HepG2 (cell line): ENCODE results near the gene PGM5. TPM values are rescaled to one million over a fixed set of nuclear protein-coding genes. Genes with fewer than 3 reads are reported as not detected.

Experiments used
- ATAC-seq: fragments of 200-7000 bp; cut with Tn5 transposase; 3 replicates; pipeline ENCODE4 v1.9.1; 2020; ENCODE audit warnings: mild to moderate bottlenecking, moderate library complexity
- BruUV-seq: library from RNA; stranded (reverse); fragments of 400-500 nt; replicated peaks from 2 replicates; lab custom pipeline; 2021; lab: Mats Ljungman, UMichigan
- CTCF ChIA-PET: fragments of 300-600 bp; formaldehyde crosslinking; extraction: SDS; loops from one replicate; lab custom pipeline; 2021; ENCODE audit warnings: low total read pairs, inconsistent platforms, low intra/inter-chr PET ratio; lab: Yijun Ruan, JAX
- POLR2A ChIA-PET: fragments of 350-600 bp; sonication (Branson Sonifier 250); formaldehyde crosslinking; loops from one replicate; lab custom pipeline; 2020; ENCODE audit warnings: antibody characterized with exemption, inconsistent platforms; lab: Yijun Ruan, JAX
- DNase-seq: peaks from one replicate; pipeline ENCODE4 v3.0.0-alpha.2; 2015; ENCODE audit warnings: low spot score
- FAIRE-seq: peaks from 3 replicates; lab custom pipeline; 2011; peaks lifted over from hg19 to GRCh38; lab: Jason Lieb, UNC
- H2AFZ ChIP-seq: one replicate; pipeline ENCODE4 v1.6.1; 2011; ENCODE audit warnings: low read length, inconsistent platforms
- H3K27ac ChIP-seq: fragments of 300-600 bp; 3 replicates; pipeline ENCODE4 v1.8.0; 2011; ENCODE audit warnings: mixed run types, mild to moderate bottlenecking, mixed read lengths, low read length, inconsistent platforms; ENCODE audit not compliant: insufficient read depth; ENCODE audit errors: extremely low read length
- H3K27me3 ChIP-seq, 2 experiments: fragments of 200-600 bp in 1 of 2; 2 replicates in 1 of 2; 3 replicates in 1 of 2; pipeline versions ENCODE4 v1.6.0 to v1.8.0; 2011; ENCODE audit warnings: low read length in 2 of 2, mild to moderate bottlenecking in 2 of 2, moderate library complexity in 2 of 2, inconsistent platforms in 1 of 2; ENCODE audit not compliant: insufficient read depth in 2 of 2, control insufficient read depth in 1 of 2
- H3K36me3 ChIP-seq, 2 experiments: fragments of 200-600 bp in 1 of 2; replicated peaks in 1 of 2; 2 replicates in 1 of 2; 3 replicates in 1 of 2; pipeline versions ENCODE4 v1.5.1 to v1.8.0; 2011; ENCODE audit warnings: low read length in 2 of 2, inconsistent platforms in 1 of 2; ENCODE audit not compliant: insufficient read depth in 2 of 2, control insufficient read depth in 1 of 2
- H3K4me1 ChIP-seq: 2 replicates; pipeline ENCODE4 v1.5.1; 2012; ENCODE audit warnings: low read length, inconsistent platforms; ENCODE audit not compliant: insufficient read depth
- H3K4me2 ChIP-seq: 2 replicates; pipeline ENCODE4 v1.6.0; 2011; ENCODE audit warnings: low read depth, low read length, inconsistent platforms
- H3K4me3 ChIP-seq, 3 experiments: fragments of 200-600 bp in 1 of 3; sonication (generic), shearing (Covaris generic) in 1 of 3; replicated peaks in 1 of 3; 2 replicates each; pipeline ENCODE4 v1.5.1; 2011 to 2016; ENCODE audit warnings: low read length in 3 of 3, inconsistent platforms in 2 of 3, low read depth in 2 of 3, mild to moderate bottlenecking in 2 of 3, control low read depth in 1 of 3, mixed read lengths in 1 of 3; ENCODE audit not compliant: insufficient read depth in 1 of 3
- H3K79me2 ChIP-seq: one replicate; pipeline ENCODE4 v1.6.1; 2011; ENCODE audit warnings: low read length, inconsistent platforms; ENCODE audit not compliant: insufficient read depth
- H3K9ac ChIP-seq: 2 replicates; pipeline ENCODE4 v1.6.0; 2011; ENCODE audit warnings: mild to moderate bottlenecking, low read depth, low read length, inconsistent platforms; ENCODE audit not compliant: insufficient read depth
- H3K9me3 ChIP-seq: 2 replicates; pipeline ENCODE4 v1.5.1; 2012; ENCODE audit warnings: mild to moderate bottlenecking, low read length
- H4K20me1 ChIP-seq: 2 replicates; pipeline ENCODE4 v1.6.0; 2011; ENCODE audit warnings: inconsistent platforms, mild to moderate bottlenecking, low read length, moderate library complexity; ENCODE audit not compliant: insufficient read depth
- ETV6 ChIP-seq: sonication (generic); formaldehyde crosslinking; conservative IDR thresholded peaks from 2 replicates; pipeline ENCODE4 v1.4.0; 2020; ENCODE audit warnings: missing genetic modification reagents
- HOXA7 ChIP-seq: sonication (generic); formaldehyde crosslinking; IDR thresholded peaks from 2 replicates; pipeline ENCODE4 v1.8.1; 2022; ENCODE audit warnings: mild to moderate bottlenecking, missing genetic modification reagents, moderate library complexity
- MAFG ChIP-seq: sonication (generic); formaldehyde crosslinking; IDR thresholded peaks from 2 replicates; pipeline ENCODE4 v1.5.1; 2020; ENCODE audit warnings: mild to moderate bottlenecking, missing genetic modification reagents
- WGBS: methylation state at CpG from one replicate; pipeline ENCODE4 v1.1.6; 2017; ENCODE audit warnings: low lambda C conversion rate; 5-methylcytosine and 5-hydroxymethylcytosine counted together
- in situ Hi-C: cut with HindIII; loops from 2 replicates; pipeline ENCODE4 v1.10.0; 2017; ENCODE audit warnings: low pct_unique_long_range_greater_than_20kb; ENCODE audit not compliant: extremely low pct_ligation_motif_present
- intact Hi-C: fragments of 100-400 bp; cut with micrococcal nuclease; formaldehyde crosslinking; loops from one replicate; pipeline ENCODE4 v1.10.0; 2022; ENCODE audit not compliant: unreplicated experiment
- polyA plus RNA-seq, 8 experiments: library from polyadenylated mRNA; depleted of rRNA in 3 of 8; stranded (reverse) in 7 of 8; unstranded in 1 of 8; fragments of >200 nt; fragmentation: Illumina TruSeq in 4 of 8; extraction: Trizol in 4 of 8; gene quantifications; 2 replicates each; pipeline versions ENCODE4 v1.2.1 to v1.2.3, GENCODE V29; 2011 to 2016; ENCODE audit warnings: low read depth in 4 of 8, missing spikeins in 1 of 8, mixed read lengths in 1 of 8; ENCODE audit not compliant: insufficient read depth in 1 of 8
- total RNA-seq, 5 experiments: library from RNA; depleted of rRNA; stranded (reverse); fragments of >200 nt; fragmentation: Illumina TruSeq; extraction: Trizol; gene quantifications; 2 replicates each; pipeline ENCODE4 v1.2.3, GENCODE V29; 2016; ENCODE audit warnings: low read depth in 1 of 5
- TF ChIP-seq, protein P1 (sequence below): sonication (generic); formaldehyde crosslinking; IDR thresholded peaks from 2 replicates; pipeline ENCODE4 v1.4.0; 2020; ENCODE audit warnings: mild to moderate bottlenecking, missing genetic modification reagents
- TF ChIP-seq, protein P2 (sequence below): IDR thresholded peaks from 2 replicates; pipeline ENCODE4 v1.6.1; 2018; ENCODE audit warnings: missing genetic modification reagents
- TF ChIP-seq, protein P3 (sequence below): sonication (generic); formaldehyde crosslinking; IDR thresholded peaks from 2 replicates; pipeline ENCODE4 v1.8.0; 2022; ENCODE audit warnings: missing genetic modification reagents, low read depth, mild to moderate bottlenecking, borderline replicate concordance

PGM5 gene
- total and polyA plus RNA-seq, 2 of the 13 experiments (the other 11 are each of a cell fraction or from before 2014, with no cell fraction given) = not detected

GRCh38 chr9:68472119-68472518 lies 115.7 kb downstream of the PGM5 start (continued):
- TF ChIP-seq, protein P1, sequence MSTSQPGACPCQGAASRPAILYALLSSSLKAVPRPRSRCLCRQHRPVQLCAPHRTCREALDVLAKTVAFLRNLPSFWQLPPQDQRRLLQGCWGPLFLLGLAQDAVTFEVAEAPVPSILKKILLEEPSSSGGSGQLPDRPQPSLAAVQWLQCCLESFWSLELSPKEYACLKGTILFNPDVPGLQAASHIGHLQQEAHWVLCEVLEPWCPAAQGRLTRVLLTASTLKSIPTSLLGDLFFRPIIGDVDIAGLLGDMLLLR = no peak
- TF ChIP-seq, all 625 proteins: peak for 0

- no peak overlapping the region for H3K4me2 ChIP-seq
Observed at GRCh38 chr9:68473790-68474189, 117.4 kb downstream of the PGM5 start.

More at GRCh38 chr9:68473790-68474189, 117.4 kb downstream of the PGM5 start:
- TF ChIP-seq HOXA7 (no peak), ETV6 (CRISPR knock-in tag) (no peak), MAFG (CRISPR knock-in tag) (no peak)
- TF ChIP-seq, protein P2, sequence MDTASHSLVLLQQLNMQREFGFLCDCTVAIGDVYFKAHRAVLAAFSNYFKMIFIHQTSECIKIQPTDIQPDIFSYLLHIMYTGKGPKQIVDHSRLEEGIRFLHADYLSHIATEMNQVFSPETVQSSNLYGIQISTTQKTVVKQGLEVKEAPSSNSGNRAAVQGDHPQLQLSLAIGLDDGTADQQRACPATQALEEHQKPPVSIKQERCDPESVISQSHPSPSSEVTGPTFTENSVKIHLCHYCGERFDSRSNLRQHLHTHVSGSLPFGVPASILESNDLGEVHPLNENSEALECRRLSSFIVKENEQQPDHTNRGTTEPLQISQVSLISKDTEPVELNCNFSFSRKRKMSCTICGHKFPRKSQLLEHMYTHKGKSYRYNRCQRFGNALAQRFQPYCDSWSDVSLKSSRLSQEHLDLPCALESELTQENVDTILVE (CRISPR knock-in tag) = no peak
- TF ChIP-seq, protein P3, sequence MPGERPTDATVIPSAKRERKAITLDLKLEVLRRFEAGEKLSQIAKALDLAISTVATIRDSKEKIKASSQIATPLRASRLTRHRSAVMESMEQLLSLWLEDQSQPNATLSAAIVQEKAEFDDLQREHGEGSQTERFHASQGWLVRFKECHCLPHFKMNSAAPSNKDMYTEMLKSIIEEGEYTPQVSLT = no peak
- Histone ChIP-seq H3K36me3 (no peaks in the 10 kb centered on the region), H3K9me3 (no peaks in the 10 kb centered on the region), H2AFZ (no peak overlapping the region), H4K20me1 (no peaks in the 10 kb centered on the region), H3K79me2 (no peaks in the 10 kb centered on the region), H3K27me3 (no peaks in the 10 kb centered on the region), H3K27ac (no peak overlapping the region), H3K9ac (no peak overlapping the region), H3K4me3 (no peak overlapping the region), H3K4me1 (no peaks in the 10 kb centered on the region)
- DNase-seq (no peak), FAIRE-seq (no peak), ATAC-seq (no peak)
- ChIA-PET CTCF (no interaction called here), POLR2A (no interaction called here)
- WGBS = 40% methylated on average over 3 of the region's 3 CpGs
- BruUV-seq = no TSS peak
- in situ Hi-C loops = no loop called here
- intact Hi-C loops = no loop called here
